Liver (tissue), 9 donors: ENCODE data around the gene PLP2. TPM values are rescaled to one million over a fixed set of nuclear protein-coding genes. Genes with fewer than 3 reads are reported as not detected.

Source experiments
- DNase-seq: peaks from one replicate; pipeline ENCODE4 v3.0.0-alpha.2; 2017; ENCODE audit warnings: low spot score
- H3K27ac ChIP-seq, 2 donors: one replicate each; pipeline ENCODE4 v1.7.0; 2013; ENCODE audit warnings: inconsistent platforms in 2 of 2, low read length in 2 of 2, control low read depth in 1 of 2, low read depth in 1 of 2, mild to moderate bottlenecking in 1 of 2
- H3K27me3 ChIP-seq, 4 donors: one replicate each; pipeline versions ENCODE4 v1.6.1 to v1.7.0; 2013; ENCODE audit warnings: low read length in 3 of 4, inconsistent platforms in 1 of 4, mild to moderate bottlenecking in 1 of 4, moderate library complexity in 1 of 4; ENCODE audit not compliant: control insufficient read depth in 4 of 4, insufficient read depth in 4 of 4
- H3K36me3 ChIP-seq, 4 donors: one replicate each; pipeline versions ENCODE4 v1.6.1 to v1.7.0; 2013; ENCODE audit warnings: low read length in 3 of 4, mild to moderate bottlenecking in 3 of 4, low read depth in 1 of 4, moderate library complexity in 1 of 4; ENCODE audit not compliant: control insufficient read depth in 4 of 4, insufficient read depth in 3 of 4
- H3K4me1 ChIP-seq, 4 donors: one replicate each; pipeline versions ENCODE4 v1.6.1 to v1.7.0; 2013; ENCODE audit warnings: low read length in 3 of 4, mild to moderate bottlenecking in 3 of 4, moderate library complexity in 1 of 4; ENCODE audit not compliant: control insufficient read depth in 4 of 4, insufficient read depth in 4 of 4
- H3K4me3 ChIP-seq, 3 donors: one replicate each; pipeline versions ENCODE4 v1.6.1 to v1.7.0; 2013; ENCODE audit warnings: low read length in 3 of 3, control low read depth in 1 of 3, low read depth in 1 of 3, mild to moderate bottlenecking in 1 of 3
- H3K9ac ChIP-seq, 2 donors: one replicate each; pipeline ENCODE4 v1.7.0; 2013; ENCODE audit warnings: low read length in 2 of 2, mild to moderate bottlenecking in 2 of 2, moderate library complexity in 2 of 2, control low read depth in 1 of 2, low read depth in 1 of 2
- H3K9me3 ChIP-seq, 4 donors: one replicate each; pipeline versions ENCODE4 v1.6.1 to v1.7.0; 2013; ENCODE audit warnings: low read length in 3 of 4; ENCODE audit not compliant: control insufficient read depth in 4 of 4
- ATF3 ChIP-seq: IDR thresholded peaks from 2 replicates; pipeline ENCODE4 v1.6.1; 2016; ENCODE audit warnings: antibody characterized with exemption
- CTCF ChIP-seq: fragments of 150-350 bp; IDR thresholded peaks from 2 replicates; pipeline ENCODE4 v1.5.1; 2017; ENCODE audit warnings: improper control_type of control experiment, low read depth, low read length; ENCODE audit not compliant: missing input control
- EGR1 ChIP-seq, 2 donors: IDR thresholded peaks; 2 replicates each; pipeline ENCODE4 v1.6.1; 2016 to 2018; ENCODE audit warnings: antibody characterized with exemption in 2 of 2, low read depth in 2 of 2
- FOXA1 ChIP-seq: IDR thresholded peaks from 2 replicates; pipeline ENCODE4 v1.6.1; 2016; ENCODE audit warnings: antibody characterized with exemption
- FOXA2 ChIP-seq: IDR thresholded peaks from 2 replicates; pipeline ENCODE4 v1.6.1; 2016; ENCODE audit warnings: antibody characterized with exemption
- GABPA ChIP-seq, 2 donors: IDR thresholded peaks in 1 of 2; conservative IDR thresholded peaks in 1 of 2; 2 replicates each; pipeline ENCODE4 v1.6.1; 2016; ENCODE audit warnings: antibody characterized with exemption in 2 of 2, mild to moderate bottlenecking in 1 of 2, moderate library complexity in 1 of 2
- HNF4A ChIP-seq, 2 donors: conservative IDR thresholded peaks; 2 replicates each; pipeline ENCODE4 v1.6.1; 2016; ENCODE audit warnings: antibody characterized with exemption in 2 of 2, mild to moderate bottlenecking in 2 of 2
- HNF4G ChIP-seq: IDR thresholded peaks from 2 replicates; pipeline ENCODE4 v1.6.1; 2016; ENCODE audit warnings: antibody characterized with exemption
- JUND ChIP-seq, 2 donors: IDR thresholded peaks; 2 replicates each; pipeline ENCODE4 v1.6.1; 2016; ENCODE audit warnings: antibody characterized with exemption in 2 of 2
- MAX ChIP-seq: IDR thresholded peaks from 2 replicates; pipeline ENCODE4 v1.6.1; 2016; ENCODE audit warnings: antibody characterized with exemption
- NR2F2 ChIP-seq: IDR thresholded peaks from 2 replicates; pipeline ENCODE4 v1.6.1; 2016; ENCODE audit warnings: antibody characterized with exemption
- RAD21 ChIP-seq, 2 donors: IDR thresholded peaks; 2 replicates each; pipeline ENCODE4 v1.6.1; 2016; ENCODE audit warnings: antibody characterized with exemption in 2 of 2, mild to moderate bottlenecking in 2 of 2
- REST ChIP-seq: IDR thresholded peaks from 2 replicates; pipeline ENCODE4 v1.6.1; 2016; ENCODE audit warnings: antibody characterized with exemption, mild to moderate bottlenecking
- SP1 ChIP-seq: IDR thresholded peaks from 2 replicates; pipeline ENCODE4 v1.6.1; 2018; ENCODE audit warnings: antibody characterized with exemption, mild to moderate bottlenecking
- YY1 ChIP-seq: IDR thresholded peaks from 2 replicates; pipeline ENCODE4 v1.6.1; 2016; ENCODE audit warnings: antibody characterized with exemption, mild to moderate bottlenecking
- ZBTB33 ChIP-seq: IDR thresholded peaks from 2 replicates; pipeline ENCODE4 v1.6.1; 2016; ENCODE audit warnings: antibody characterized with exemption
- WGBS: extraction: QIAGEN DNeasy Blood & Tissue Kit; methylation state at CpG from one replicate; pipeline ENCODE4 v1.1.7; 2013; 5-methylcytosine and 5-hydroxymethylcytosine counted together
- polyA plus RNA-seq, 2 donors: library from polyadenylated mRNA; stranded (reverse) in 1 of 2; unstranded in 1 of 2; fragments of 200-250 nt in 1 of 2; fragments of >200 nt in 1 of 2; fragmentation: Nextera tagmentation in 1 of 2; extraction: Ambion mirVana in 1 of 2; gene quantifications; one replicate each; pipeline versions ENCODE4 v1.2.1 to v1.2.3, GENCODE V29; 2013 to 2015
- total RNA-seq, 2 donors: library from RNA; depleted of rRNA; stranded (reverse); fragments of >200 nt; gene quantifications; one replicate each; pipeline ENCODE4 v1.2.3, GENCODE V29; 2014
- donor health status: healthy.
- donor health status: healthy.
- donor health status: healthy.
- donor health status: healthy.
- donor health status: healthy.

Gene PLP2
- total and polyA plus RNA-seq, 4 donors, result 2.4 to 24.5 (median 14.7) TPM

- DNase-seq, result no peak
- Histone ChIP-seq H3K9ac (no peak overlapping the region), H3K4me3 (no peak overlapping the region), H3K27ac (no peak overlapping the region), H3K36me3 (no peaks in the 10 kb centered on the region), H3K4me1 (no peaks in the 10 kb centered on the region), H3K27me3 (peaks cover 0 to 2% (median 0%) of the 10 kb centered on the region in 4 donors), H3K9me3 (no peaks in the 10 kb centered on the region)
- TF ChIP-seq CTCF (no peak), REST (no peak), HNF4A (conservative IDR thresholded peaks at IDR 0.05) (no peak), ATF3 (no peak), GABPA (IDR thresholded peaks at IDR 0.05 in 1 of 2, conservative IDR thresholded peaks at IDR 0.05 in 1 of 2) (no peak), YY1 (no peak), MAX (no peak), SP1 (no peak), ZBTB33 (no peak), JUND (IDR thresholded peaks at IDR 0.05) (no peak), NR2F2 (no peak), FOXA2 (no peak), FOXA1 (no peak), HNF4G (no peak), EGR1 (IDR thresholded peaks at IDR 0.05; ENCODE audit: low read depth in 2 of 2) (no peak)
These were observed 48.4 kb downstream of the PLP2 start for GRCh38 chrX:49220100-49220499.

GRCh38 chrX:49221868-49222267 lies 50.2 kb downstream of the PLP2 start:
- Histone ChIP-seq H3K27ac (no peak overlapping the region), H3K9me3 (no peaks in the 10 kb centered on the region), H3K4me1 (no peaks in the 10 kb centered on the region), H3K9ac (no peak overlapping the region), H3K27me3 (peaks cover 0 to 2% (median 0%) of the 10 kb centered on the region in 4 donors), H3K36me3 (no peaks in the 10 kb centered on the region), H3K4me3 (no peak overlapping the region)
- no peak for DNase-seq
- no peak for TF ChIP-seq HNF4G
- no peak for TF ChIP-seq NR2F2
- TF ChIP-seq JUND (IDR thresholded peaks at IDR 0.05), result no peak
- no peak for TF ChIP-seq RAD21 (IDR thresholded peaks at IDR 0.05)
- no peak for TF ChIP-seq EGR1 (IDR thresholded peaks at IDR 0.05; ENCODE audit: low read depth in 2 of 2)
- no peak for TF ChIP-seq GABPA (IDR thresholded peaks at IDR 0.05 in 1 of 2, conservative IDR thresholded peaks at IDR 0.05 in 1 of 2)
- TF ChIP-seq CTCF, result no peak
- TF ChIP-seq ATF3, result no peak
- 67% methylated on average over 2 of the region's 2 CpGs for WGBS
